Progenitor cell of endocrine pancreas (in vitro differentiated cells): ENCODE measurements around the gene KDR. TPM values are rescaled to one million over a fixed set of nuclear protein-coding genes. Genes with fewer than 3 reads are reported as not detected.

Experiments used
- DNase-seq: peaks from one replicate; pipeline ENCODE4 v3.0.0; 2021; ENCODE audit warnings: low spot score; ENCODE audit not compliant: unreplicated experiment
- H3K27ac Mint-ChIP-seq: 2 replicates; pipeline ENCODE4 v1.8.0; 2021; ENCODE audit warnings: mild to moderate bottlenecking, moderate library complexity, mixed read lengths
- H3K27me3 Mint-ChIP-seq: 2 replicates; pipeline ENCODE4 v1.8.0; 2021; ENCODE audit warnings: mixed read lengths
- H3K36me3 Mint-ChIP-seq: 2 replicates; pipeline ENCODE4 v1.8.0; 2022; ENCODE audit warnings: mixed read lengths; ENCODE audit not compliant: insufficient read depth
- H3K4me1 Mint-ChIP-seq: 2 replicates; pipeline ENCODE4 v1.8.0; 2021; ENCODE audit warnings: low read depth, mixed read lengths
- H3K4me3 Mint-ChIP-seq: 2 replicates; pipeline ENCODE4 v1.8.0; 2021; ENCODE audit warnings: low read depth, mild to moderate bottlenecking, moderate library complexity, mixed read lengths
- H3K9me3 Mint-ChIP-seq: 2 replicates; pipeline ENCODE4 v1.8.0; 2021; ENCODE audit warnings: low read depth, mixed read lengths
- long read RNA-seq: library from polyadenylated mRNA; unstranded; transcript quantifications from one replicate; pipeline ENCODE4 v2.0.0, GENCODE V29; 2020
- total RNA-seq: library from RNA; stranded (reverse); gene quantifications from 2 replicates; pipeline ENCODE4 v1.2.1, GENCODE V29; 2021
- TF ChIP-seq, protein P1 (sequence below): fragments of 200-600 bp; sonication (generic); IDR thresholded peaks from one replicate; pipeline ENCODE4 v1.5.0; 2021; ENCODE audit warnings: antibody characterized with exemption, mild to moderate bottlenecking; ENCODE audit not compliant: unreplicated experiment

Gene KDR
- 0.22 and 0.33 TPM in 2 replicates for total RNA-seq
- long read RNA-seq, partial matches to known transcripts, result 1 of 1 reads
- long read RNA-seq, other reads (novel, unspliced or antisense), result 0 of 1 reads

DNA sequence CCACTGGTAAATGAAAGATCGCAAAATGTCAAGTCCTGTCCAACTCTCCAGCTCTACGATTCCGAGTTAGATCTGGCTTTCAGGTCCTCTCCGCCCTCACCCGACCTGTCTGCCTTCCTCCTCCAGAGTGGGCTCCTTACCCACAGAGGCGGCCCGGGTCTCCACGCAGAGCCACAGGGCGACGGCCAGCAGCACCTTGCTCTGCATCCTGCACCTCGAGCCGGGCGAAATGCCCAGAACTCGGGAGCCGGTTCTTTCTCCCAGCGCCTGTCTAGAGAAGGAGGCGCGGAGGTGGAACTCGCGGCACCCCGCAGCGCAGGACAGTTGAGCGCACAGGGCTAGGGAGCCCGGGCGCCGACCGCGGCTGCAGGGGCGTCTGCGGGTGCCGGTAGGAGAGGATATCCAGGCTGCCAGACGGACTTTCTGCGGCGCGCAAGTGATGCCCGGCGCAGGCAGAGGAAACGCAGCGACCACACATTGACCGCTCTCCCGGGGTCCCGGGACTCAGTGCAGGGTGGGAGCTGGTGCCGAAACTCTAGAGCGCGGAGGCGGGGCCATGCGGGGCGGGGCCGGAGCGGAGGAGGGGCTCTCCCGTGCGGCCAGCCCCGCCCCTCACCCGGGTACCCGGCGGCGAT lies at the start of gene KDR:
TSS of gene KDR (minus strand) at position 509 of the 635 bp plus-strand sequence. CDS start at position 207, 302 bp downstream.
- Mint-ChIP-seq H3K36me3 (no peaks in the 10 kb centered on the region), H3K9me3 (no peaks in the 10 kb centered on the region), H3K27ac (no peak within 1 kb of the TSS), H3K4me1 (peaks cover 13% of the 10 kb centered on the region), H3K27me3 (peaks cover 69% of the 10 kb centered on the region), H3K4me3 (peak within 1 kb of the TSS; percentile 68)
- TF ChIP-seq, protein P1, sequence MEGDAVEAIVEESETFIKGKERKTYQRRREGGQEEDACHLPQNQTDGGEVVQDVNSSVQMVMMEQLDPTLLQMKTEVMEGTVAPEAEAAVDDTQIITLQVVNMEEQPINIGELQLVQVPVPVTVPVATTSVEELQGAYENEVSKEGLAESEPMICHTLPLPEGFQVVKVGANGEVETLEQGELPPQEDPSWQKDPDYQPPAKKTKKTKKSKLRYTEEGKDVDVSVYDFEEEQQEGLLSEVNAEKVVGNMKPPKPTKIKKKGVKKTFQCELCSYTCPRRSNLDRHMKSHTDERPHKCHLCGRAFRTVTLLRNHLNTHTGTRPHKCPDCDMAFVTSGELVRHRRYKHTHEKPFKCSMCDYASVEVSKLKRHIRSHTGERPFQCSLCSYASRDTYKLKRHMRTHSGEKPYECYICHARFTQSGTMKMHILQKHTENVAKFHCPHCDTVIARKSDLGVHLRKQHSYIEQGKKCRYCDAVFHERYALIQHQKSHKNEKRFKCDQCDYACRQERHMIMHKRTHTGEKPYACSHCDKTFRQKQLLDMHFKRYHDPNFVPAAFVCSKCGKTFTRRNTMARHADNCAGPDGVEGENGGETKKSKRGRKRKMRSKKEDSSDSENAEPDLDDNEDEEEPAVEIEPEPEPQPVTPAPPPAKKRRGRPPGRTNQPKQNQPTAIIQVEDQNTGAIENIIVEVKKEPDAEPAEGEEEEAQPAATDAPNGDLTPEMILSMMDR, result no peak
- peak; percentile 29 for DNase-seq

DNA sequence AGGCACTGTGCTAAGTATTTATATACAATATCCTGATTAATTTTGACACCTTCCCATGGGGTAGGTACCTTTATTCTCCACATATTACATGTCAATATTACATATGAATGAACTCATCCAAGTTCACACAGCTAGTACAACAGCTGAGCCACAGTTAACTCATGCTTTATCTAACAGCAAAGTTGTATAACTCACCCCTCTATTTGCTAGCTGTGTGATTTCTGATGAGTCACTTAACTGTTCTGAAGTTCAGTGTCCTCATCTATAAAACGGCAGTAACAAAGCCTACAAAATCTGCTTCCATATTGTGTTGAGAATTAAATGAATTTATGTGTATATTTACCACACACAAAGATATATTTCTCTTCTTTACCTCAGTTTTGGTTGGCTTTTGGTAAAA lies 48.2 kb upstream of the KDR start:
- no peaks in the 10 kb centered on the region for H3K27me3 Mint-ChIP-seq
- H3K36me3 Mint-ChIP-seq, result no peaks in the 10 kb centered on the region
- DNase-seq, result no peak
- H3K4me3 Mint-ChIP-seq, result no peak overlapping the region
- TF ChIP-seq, protein P1, result no peak
- no peak overlapping the region for H3K27ac Mint-ChIP-seq
- no peaks in the 10 kb centered on the region for H3K4me1 Mint-ChIP-seq
- H3K9me3 Mint-ChIP-seq, result no peaks in the 10 kb centered on the region

DNA sequence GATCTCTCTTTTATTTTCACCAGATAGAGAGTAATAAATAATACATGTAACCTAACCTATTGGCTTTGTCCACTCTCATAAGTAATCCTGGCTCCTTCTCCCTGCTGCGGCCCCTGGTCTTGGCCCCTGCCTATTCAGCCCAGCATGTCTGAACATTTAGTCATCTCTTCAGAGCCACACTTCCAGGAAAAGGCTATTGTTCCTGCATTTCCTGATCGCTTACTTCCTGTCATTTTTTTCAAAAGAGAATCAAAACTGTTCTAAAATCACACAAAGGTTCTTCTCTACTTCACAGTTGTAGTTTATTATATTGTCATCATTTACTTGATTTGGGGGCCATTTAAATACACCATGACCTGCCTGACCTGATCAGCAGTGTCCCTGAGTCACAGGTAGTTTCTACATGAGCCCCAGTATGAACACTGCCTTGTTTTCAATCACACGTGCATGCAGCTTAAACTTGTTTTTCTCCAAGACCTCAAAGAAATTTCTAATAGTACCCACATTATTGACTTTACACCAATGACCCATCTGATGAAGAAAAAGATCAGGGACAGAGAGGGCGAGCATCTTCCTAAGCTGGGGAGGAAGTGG lies 47.4 kb upstream of the KDR start:
- H3K27ac Mint-ChIP-seq, result no peak overlapping the region
- H3K27me3 Mint-ChIP-seq, result no peaks in the 10 kb centered on the region
- no peaks in the 10 kb centered on the region for H3K4me1 Mint-ChIP-seq
- no peak overlapping the region for H3K4me3 Mint-ChIP-seq
- TF ChIP-seq, protein P1, result no peak
- no peak for DNase-seq
- H3K9me3 Mint-ChIP-seq, result no peaks in the 10 kb centered on the region
- no peaks in the 10 kb centered on the region for H3K36me3 Mint-ChIP-seq

DNA sequence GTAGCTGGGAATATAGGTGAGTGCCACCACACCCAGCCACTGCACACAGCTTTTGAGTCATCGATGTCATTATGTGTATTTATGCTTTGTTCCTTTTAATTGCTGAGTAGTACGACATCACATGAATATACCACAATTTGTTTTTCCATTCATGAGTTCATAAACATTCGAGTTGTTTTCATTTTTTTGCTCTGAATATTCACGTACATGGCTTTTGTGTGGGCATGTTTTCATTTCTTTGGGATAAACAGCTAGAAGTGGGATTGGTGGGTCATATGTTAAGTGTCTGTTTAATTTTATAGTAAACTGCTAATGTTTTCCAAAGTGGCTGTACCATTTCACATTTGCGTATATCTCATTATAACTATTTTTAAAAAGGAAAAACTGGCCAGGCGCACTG lies 45.1 kb upstream of the KDR start:
- TF ChIP-seq, protein P1, result no peak
- H3K4me1 Mint-ChIP-seq, result no peaks in the 10 kb centered on the region
- H3K9me3 Mint-ChIP-seq, result peaks cover 3% of the 10 kb centered on the region
- H3K27ac Mint-ChIP-seq, result no peak overlapping the region
- H3K27me3 Mint-ChIP-seq, result no peaks in the 10 kb centered on the region
- no peak overlapping the region for H3K4me3 Mint-ChIP-seq
- no peaks in the 10 kb centered on the region for H3K36me3 Mint-ChIP-seq
- DNase-seq, result no peak

DNA sequence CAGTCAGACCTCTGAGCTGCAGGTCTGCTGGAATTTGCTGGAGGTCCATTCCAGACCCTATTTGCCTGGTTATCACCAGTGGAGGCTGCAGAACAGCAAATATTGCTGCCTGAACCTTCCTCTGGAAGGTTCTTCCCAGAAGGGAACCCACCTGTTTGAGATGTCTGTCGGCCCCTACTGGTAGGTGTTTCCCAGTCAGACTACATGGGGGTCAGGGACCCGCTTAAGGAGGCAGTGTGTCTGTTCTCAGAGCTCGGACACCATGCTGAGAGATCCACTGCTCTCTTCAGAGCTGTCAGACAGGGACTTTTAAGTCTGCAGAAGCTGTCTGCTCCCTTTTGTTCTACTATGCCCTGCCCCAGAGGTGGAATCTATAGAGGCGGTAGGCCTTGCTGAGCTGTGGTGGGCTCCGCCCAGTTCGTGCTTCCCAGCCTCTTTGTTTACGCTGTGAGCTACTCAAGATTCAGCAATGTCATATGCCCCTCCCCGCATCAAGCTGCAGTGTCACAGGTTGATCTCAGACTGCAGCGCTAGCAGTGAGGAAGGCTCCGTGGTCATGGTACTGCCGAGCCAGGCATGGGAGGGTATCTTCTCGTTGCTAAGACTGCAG lies 44.1 kb upstream of the KDR start:
- TF ChIP-seq, protein P1, result no peak
- no peaks in the 10 kb centered on the region for H3K36me3 Mint-ChIP-seq
- no peaks in the 10 kb centered on the region for H3K27me3 Mint-ChIP-seq
- DNase-seq, result no peak
- no peak overlapping the region for H3K27ac Mint-ChIP-seq
- peaks cover 3% of the 10 kb centered on the region for H3K9me3 Mint-ChIP-seq
- no peaks in the 10 kb centered on the region for H3K4me1 Mint-ChIP-seq
- no peak overlapping the region for H3K4me3 Mint-ChIP-seq
